Muscle of leg (tissue), 11 donors: ENCODE data around the gene SNX5. TPM values are rescaled to one million over a fixed set of nuclear protein-coding genes. Genes with fewer than 3 reads are reported as not detected.

Experiments
- DNase-seq: peaks from one replicate; pipeline ENCODE4 v3.0.0; 2013
- H3K27ac ChIP-seq: one replicate; pipeline ENCODE4 v1.5.1; 2013; ENCODE audit warnings: mild to moderate bottlenecking, low read length, control low read depth
- H3K27me3 ChIP-seq: one replicate; pipeline ENCODE4 v1.6.1; 2013; ENCODE audit warnings: low read length; ENCODE audit not compliant: control insufficient read depth, insufficient read depth
- H3K36me3 ChIP-seq: one replicate; pipeline ENCODE4 v1.6.1; 2013; ENCODE audit warnings: low read length; ENCODE audit not compliant: control insufficient read depth, insufficient read depth
- H3K4me1 ChIP-seq: one replicate; pipeline ENCODE4 v1.6.1; 2013; ENCODE audit warnings: low read length; ENCODE audit not compliant: control insufficient read depth, insufficient read depth
- H3K4me3 ChIP-seq: one replicate; pipeline ENCODE4 v1.5.1; 2013; ENCODE audit warnings: low read length, control low read depth
- H3K9me3 ChIP-seq: replicated peaks from 2 replicates; pipeline ENCODE4 v1.6.1; 2013; ENCODE audit warnings: low read depth, low read length; ENCODE audit not compliant: control insufficient read depth
- WGBS: methylation state at CpG from one replicate; pipeline ENCODE4 v1.1.5; 2013; ENCODE audit warnings: missing lambda C conversion rate; ENCODE audit not compliant: insufficient coverage; 5-methylcytosine and 5-hydroxymethylcytosine counted together
- polyA plus RNA-seq, 8 donors: library from polyadenylated mRNA; unstranded; fragments of 120-200 nt; gene quantifications; one replicate each; pipeline versions ENCODE4 v1.2.1 to v1.2.3, GENCODE V29; 2013; ENCODE audit warnings: inconsistent platforms in 1 of 8, low replicate concordance in 1 of 8; ENCODE audit not compliant: insufficient read length in 8 of 8, insufficient read depth in 1 of 8
- total RNA-seq: library from RNA; stranded (reverse); fragments of 120-200 nt; gene quantifications from one replicate; pipeline ENCODE4 v1.2.4, GENCODE V29; 2013

SNX5 gene
- total and polyA plus RNA-seq, 9 donors, result 78.9 to 123 (median 107) TPM

DNA sequence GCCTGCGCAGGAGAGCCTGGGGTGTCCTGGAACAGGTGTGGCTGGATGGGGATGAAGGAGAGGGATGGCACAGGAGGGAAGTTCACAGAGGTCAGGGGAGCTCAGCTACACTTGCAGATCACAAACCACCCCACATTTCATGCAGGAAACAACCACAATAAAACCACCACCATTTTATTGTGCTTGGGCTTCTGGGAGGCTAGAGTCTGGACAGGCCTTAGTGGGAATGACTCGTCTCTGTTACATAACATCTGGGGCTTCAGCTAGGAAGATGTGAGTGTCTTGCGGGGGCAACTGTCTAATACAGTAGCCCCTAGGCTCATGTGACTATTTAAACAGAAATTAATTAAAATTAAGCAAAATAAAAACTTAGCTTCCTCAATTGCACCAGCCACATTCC lies 33.4 kb downstream of the SNX5 start:
- H3K4me3 ChIP-seq, result no peak overlapping the region
- H3K27ac ChIP-seq, result no peak overlapping the region
- peaks cover 3% of the 10 kb centered on the region for H3K9me3 ChIP-seq
- peaks cover 76% of the 10 kb centered on the region for H3K4me1 ChIP-seq
- peaks cover 5% of the 10 kb centered on the region for H3K36me3 ChIP-seq
- DNase-seq, result no peak
- WGBS, result 100% methylated on average over 1 of the region's 3 CpGs
- H3K27me3 ChIP-seq, result no peaks in the 10 kb centered on the region

DNA sequence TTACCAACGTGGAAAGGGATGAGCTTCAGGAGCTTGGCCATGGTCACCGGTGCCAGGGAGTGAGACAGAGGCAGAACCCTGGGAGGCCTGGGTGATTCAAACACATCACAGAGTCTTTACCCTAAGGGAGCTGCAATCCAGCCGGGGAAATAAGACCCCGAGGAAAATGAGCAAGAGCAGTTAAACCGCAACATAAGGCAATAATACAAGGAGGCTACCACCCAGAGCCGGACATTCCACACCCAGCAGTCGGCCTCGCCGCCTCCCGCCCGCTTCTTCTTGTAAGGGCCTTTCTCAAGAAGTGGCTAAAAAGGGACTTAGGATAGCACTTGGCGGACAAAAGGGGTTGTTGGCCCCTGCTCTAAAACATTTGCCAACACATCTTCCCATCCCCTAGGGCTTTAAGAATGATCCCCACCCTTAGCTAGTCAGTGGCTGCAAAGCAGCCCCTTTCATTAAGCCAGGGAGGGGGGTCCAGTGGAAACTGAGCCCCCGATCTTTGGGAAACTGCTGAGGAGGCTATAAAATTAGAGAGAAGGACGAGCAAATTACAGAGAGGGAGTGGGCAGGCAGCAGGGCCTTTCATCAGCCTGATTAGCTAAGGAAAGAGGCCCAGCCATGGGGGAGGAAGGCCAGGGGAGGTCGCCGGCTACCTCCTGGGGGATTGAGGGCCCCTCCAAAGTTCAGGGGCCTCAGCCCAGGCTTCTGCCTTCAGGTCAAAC lies 34.3 kb downstream of the SNX5 start:
- peaks cover 3% of the 10 kb centered on the region for H3K9me3 ChIP-seq
- H3K36me3 ChIP-seq, result no peaks in the 10 kb centered on the region
- no peaks in the 10 kb centered on the region for H3K27me3 ChIP-seq
- no peak overlapping the region for H3K4me3 ChIP-seq
- no peak overlapping the region for H3K27ac ChIP-seq
- no peak for DNase-seq
- H3K4me1 ChIP-seq, result peaks cover 71% of the 10 kb centered on the region
- 27% methylated on average over 6 of the region's 16 CpGs for WGBS

DNA sequence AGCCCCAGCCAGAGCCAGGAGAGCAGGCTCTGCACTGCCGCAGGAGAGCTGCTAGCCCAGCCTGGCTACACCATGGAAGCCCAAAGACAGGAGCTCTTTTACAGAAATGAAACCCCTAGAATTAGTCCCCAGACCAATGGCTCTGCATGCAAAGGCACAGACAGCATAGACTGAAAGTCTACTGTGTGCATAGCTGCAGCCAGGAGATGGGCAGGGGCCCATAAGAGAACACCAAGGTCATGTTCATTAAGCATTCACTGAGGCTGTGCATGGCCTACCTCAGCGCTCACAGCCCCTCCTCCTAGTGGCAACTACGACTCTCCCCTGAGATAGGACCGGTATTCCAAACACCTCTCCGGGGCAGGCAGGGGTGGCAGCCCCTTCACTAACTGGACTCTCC lies 34.9 kb downstream of the SNX5 start:
- Histone ChIP-seq H3K9me3 (peaks cover 3% of the 10 kb centered on the region), H3K4me1 (peaks cover 70% of the 10 kb centered on the region), H3K27ac (no peak overlapping the region), H3K27me3 (no peaks in the 10 kb centered on the region), H3K4me3 (no peak overlapping the region), H3K36me3 (no peaks in the 10 kb centered on the region)
- WGBS, result 54% methylated on average over 3 of the region's 5 CpGs
- no peak for DNase-seq

DNA sequence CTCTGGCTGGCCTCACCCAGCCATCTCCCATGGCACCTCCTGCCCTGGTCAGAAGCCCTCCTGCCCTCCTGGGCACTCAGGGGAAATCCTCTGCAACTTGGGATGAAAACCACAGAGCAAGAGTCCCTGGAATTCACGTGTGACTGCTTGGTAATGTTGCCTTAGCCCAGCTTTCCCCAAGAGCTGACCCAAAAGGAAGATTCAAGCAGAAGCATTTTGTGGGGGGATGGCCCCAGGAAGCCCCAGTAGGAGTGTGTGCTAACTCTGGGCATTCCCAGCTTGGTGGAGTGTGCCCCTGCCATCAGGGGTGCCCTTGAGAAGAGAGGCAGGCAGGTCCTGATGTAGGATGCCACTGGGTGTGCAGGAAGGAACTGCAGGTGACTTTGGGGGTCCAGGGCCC lies 35.5 kb downstream of the SNX5 start:
- Histone ChIP-seq H3K4me1 (peaks cover 72% of the 10 kb centered on the region), H3K27ac (no peak overlapping the region)
- WGBS, result 86% methylated on average over 1 of the region's 1 CpG

DNA sequence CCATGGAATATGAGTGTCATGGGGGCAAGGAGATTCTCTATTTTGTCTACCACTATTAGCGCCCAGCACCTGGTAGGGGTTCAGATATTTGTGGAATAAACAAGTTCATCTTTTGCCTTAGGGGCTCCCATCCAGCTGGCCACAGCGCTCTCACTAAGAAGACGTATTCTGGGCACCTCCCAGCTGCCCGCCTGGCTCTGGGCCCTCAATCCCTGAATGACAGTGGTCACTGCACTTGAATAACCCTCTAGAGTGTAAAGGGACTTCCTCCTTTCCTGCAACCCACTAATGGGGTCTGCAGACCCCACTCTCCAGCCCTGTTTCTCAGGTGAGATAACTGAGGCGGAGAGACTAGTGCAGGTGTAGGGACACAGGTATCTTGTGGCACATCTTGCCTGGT lies 36.2 kb downstream of the SNX5 start:
- DNase-seq, result peak; percentile 64
- H3K27me3 ChIP-seq, result no peaks in the 10 kb centered on the region
- H3K36me3 ChIP-seq, result no peaks in the 10 kb centered on the region
- no peak overlapping the region for H3K4me3 ChIP-seq
- 90% methylated on average over 2 of the region's 5 CpGs for WGBS
- peaks cover 66% of the 10 kb centered on the region for H3K4me1 ChIP-seq
- H3K27ac ChIP-seq, result no peak overlapping the region
- H3K9me3 ChIP-seq, result peaks cover 3% of the 10 kb centered on the region

More for the DNA sequence above, 35.5 kb downstream of the SNX5 start:
- Histone ChIP-seq H3K36me3 (no peaks in the 10 kb centered on the region), H3K27me3 (no peaks in the 10 kb centered on the region), H3K9me3 (peaks cover 3% of the 10 kb centered on the region), H3K4me3 (no peak overlapping the region)
- DNase-seq, result no peak

DNA sequence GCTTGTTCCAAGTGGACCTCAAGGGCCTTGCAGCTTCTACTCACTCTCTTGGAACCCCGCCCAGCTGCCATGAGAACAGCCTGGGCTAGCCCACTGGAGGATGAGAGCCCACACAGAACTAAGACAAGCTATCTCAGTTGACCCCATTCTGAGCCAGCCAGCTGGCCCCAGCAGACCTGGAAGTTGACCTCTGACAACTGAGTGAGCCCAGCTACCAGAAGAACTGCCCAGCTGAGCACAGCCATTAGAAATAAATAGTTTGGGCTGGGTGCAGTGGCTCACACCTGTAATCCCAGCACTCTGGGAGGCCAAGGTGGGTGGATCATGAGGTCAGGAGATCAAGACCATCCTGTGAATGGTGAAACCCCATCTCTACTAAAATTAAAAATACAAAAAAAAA lies 37.1 kb downstream of the SNX5 start:
- H3K4me3 ChIP-seq, result no peak overlapping the region
- 90% methylated on average over 1 of the region's 1 CpG for WGBS
- no peaks in the 10 kb centered on the region for H3K36me3 ChIP-seq
- peaks cover 3% of the 10 kb centered on the region for H3K9me3 ChIP-seq
- DNase-seq, result no peak
- no peaks in the 10 kb centered on the region for H3K27me3 ChIP-seq
- peaks cover 57% of the 10 kb centered on the region for H3K4me1 ChIP-seq
- H3K27ac ChIP-seq, result no peak overlapping the region

DNA sequence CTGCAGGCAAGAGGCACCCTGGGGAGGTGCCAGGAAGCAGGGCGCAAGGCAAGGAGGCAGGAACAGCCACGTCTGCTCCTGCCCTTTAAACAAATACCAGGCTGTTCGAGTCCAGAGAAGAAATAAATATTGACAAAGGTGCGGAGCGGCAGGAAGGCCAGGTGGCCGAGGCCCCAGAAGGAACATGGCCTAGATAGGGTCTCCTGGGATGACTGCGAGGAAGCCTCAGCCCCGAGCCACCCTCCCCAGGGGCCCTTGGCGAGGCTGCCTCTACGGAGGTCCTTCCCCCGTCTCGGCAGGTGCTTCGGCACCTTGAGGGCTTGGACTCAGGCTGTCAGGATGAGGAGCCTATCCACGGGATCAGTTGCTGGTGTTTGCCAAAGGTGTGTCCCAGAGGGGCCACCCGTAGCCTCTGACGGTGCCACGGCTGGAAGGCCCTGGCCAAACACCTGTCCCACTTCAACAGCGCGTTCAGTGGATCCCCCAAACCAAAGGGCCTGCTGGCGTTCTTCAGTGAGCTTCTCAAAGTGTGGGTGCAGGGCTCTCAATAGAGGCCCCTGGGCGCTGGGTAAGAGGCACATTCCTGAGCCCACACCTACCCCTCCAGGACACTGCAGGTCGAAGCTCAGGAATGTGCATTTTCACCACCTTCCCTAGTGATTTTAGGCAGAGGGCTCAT lies 39.8 kb downstream of the SNX5 start:
- no peak for DNase-seq
- Histone ChIP-seq H3K27me3 (no peaks in the 10 kb centered on the region), H3K4me1 (peaks cover 43% of the 10 kb centered on the region), H3K9me3 (peaks cover 3% of the 10 kb centered on the region), H3K27ac (peak overlapping the region; percentile 56), H3K4me3 (no peak overlapping the region), H3K36me3 (no peaks in the 10 kb centered on the region)
- WGBS, result 64% methylated on average over 16 of the region's 22 CpGs

DNA sequence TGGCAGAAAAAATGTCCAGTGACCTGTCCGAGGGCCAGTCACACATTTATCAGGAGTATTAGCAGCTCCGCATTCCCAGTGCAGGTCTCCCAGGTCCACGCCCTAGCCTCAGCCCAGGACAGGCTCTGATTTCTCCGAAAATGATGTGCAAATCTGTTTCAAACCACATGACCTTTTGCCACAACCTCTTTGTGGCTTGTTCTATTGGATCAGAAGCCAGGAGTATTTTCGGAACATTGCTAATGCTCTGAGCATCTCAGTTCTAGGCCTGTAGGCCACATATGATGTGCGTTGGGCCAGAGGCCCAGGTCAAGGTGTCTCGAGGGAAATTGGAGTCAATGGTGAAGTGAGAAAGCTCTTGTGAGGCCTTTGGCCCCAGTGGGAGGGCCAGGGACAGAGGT lies 40.4 kb downstream of the SNX5 start:
- DNase-seq, result peak; percentile 81
- peak overlapping the region; percentile 56 for H3K27ac ChIP-seq
- H3K36me3 ChIP-seq, result no peaks in the 10 kb centered on the region
- no peaks in the 10 kb centered on the region for H3K27me3 ChIP-seq
- H3K4me3 ChIP-seq, result no peak overlapping the region
- H3K9me3 ChIP-seq, result peaks cover 3% of the 10 kb centered on the region
- peaks cover 38% of the 10 kb centered on the region for H3K4me1 ChIP-seq
- 51% methylated on average over 6 of the region's 7 CpGs for WGBS

DNA sequence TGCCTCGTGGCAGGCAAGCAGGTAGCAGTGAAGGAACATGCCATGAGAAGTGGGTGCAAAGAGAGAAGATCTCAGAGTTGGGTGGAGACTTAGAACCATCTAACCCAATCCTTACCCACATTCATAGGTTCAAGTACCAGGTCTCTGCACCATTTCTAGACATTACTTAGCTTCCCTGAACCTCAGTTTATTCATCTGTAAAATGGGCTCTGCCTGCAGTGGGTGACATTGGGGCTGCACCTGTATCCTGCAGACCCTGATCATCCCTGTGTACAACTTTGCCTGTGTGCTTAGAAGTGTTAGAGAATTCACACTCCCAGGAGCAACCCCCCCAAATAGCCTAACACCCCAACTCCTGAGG lies 42.7 kb downstream of the SNX5 start:
- H3K9me3 ChIP-seq, result no peaks in the 10 kb centered on the region
- H3K27me3 ChIP-seq, result no peaks in the 10 kb centered on the region
- peaks cover 26% of the 10 kb centered on the region for H3K4me1 ChIP-seq
- no peak for DNase-seq
- no peaks in the 10 kb centered on the region for H3K36me3 ChIP-seq
- no peak overlapping the region for H3K4me3 ChIP-seq
- WGBS, result no CpG with 5 or more reads among the region's 1 CpG
- H3K27ac ChIP-seq, result no peak overlapping the region

DNA sequence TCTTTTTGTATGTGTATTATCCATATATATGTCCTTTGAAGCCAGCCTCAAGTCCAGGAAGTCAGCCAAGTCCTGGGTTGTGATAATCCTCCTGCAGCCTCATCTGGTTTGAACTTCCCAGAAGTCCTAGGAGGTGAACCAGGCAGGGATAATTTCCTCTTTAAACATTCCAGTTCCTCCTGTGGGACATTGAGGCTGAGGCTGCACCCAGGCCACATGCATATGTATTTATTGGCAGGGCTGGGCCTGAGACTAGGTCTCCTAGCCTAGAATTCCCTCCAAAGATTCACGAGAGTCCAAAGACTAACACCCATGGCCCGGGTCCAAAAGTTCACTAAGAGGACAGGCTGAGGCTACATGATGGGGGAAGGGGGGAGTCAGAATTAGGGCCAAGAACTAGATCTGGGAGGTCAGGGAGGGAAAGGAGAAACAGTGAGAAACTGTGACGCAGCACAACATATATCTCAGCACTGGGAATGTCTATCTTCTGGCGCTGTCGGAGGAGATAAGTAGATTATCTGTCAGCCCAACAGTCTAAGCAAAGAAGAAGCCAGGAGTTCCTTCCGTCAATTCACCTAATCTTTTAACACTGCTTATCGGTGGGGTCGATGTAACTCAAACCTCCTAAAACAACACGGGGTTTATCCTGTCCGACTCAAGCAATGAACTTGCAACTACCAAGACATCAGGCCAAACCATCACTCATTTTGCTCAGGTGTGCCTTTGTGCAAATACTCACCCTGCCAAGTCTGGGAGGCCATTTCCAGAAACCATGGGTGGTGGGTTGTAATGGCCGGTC lies 43.3 kb downstream of the SNX5 start:
- Histone ChIP-seq H3K27ac (peak overlapping the region; percentile 44), H3K9me3 (no peaks in the 10 kb centered on the region), H3K4me1 (peaks cover 26% of the 10 kb centered on the region), H3K27me3 (no peaks in the 10 kb centered on the region), H3K4me3 (no peak overlapping the region), H3K36me3 (no peaks in the 10 kb centered on the region)
- DNase-seq, result peak; percentile 96
- 20% methylated on average over 3 of the region's 11 CpGs for WGBS
